GM21619 (cell line): ENCODE results near the gene PGC.

Experiments
- ATAC-seq: cut with Tn5 transposase; IDR thresholded peaks from one replicate; pipeline ENCODE4 v1.9.1; 2021; ENCODE audit not compliant: unreplicated experiment

The PGC gene

DNA sequence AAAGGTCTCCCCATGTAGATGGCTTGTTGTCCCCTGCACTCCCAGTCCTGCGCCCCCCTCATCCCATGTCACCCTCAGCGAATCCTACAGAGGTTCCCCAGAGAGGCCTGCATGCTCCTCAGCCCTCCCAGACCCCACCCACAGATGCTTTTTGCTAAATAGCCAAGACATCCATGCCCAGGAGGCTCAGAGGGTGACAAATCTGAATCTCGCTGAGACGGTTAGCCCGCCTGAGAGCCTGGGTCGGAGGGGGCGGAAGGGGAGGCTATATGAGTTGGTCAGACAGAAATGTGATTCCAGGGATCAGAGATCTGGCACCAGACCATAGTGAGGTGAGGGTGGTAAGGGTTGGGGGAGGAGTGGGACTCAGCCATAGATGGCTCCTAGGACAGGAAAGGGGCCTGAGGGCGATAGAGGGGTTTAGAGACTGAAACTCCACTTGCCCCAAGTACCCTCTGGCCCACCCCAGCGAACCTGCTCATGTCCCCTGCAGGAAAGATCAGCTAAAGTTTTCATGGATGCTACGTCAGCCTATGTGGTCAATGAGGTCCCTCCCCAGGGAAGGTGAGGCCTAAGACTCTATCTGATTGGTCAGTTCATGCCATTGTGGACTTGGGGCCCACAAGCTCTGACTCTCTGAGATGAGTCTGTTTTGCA lies 45.0 kb downstream of the PGC start:
- no peak for ATAC-seq

DNA sequence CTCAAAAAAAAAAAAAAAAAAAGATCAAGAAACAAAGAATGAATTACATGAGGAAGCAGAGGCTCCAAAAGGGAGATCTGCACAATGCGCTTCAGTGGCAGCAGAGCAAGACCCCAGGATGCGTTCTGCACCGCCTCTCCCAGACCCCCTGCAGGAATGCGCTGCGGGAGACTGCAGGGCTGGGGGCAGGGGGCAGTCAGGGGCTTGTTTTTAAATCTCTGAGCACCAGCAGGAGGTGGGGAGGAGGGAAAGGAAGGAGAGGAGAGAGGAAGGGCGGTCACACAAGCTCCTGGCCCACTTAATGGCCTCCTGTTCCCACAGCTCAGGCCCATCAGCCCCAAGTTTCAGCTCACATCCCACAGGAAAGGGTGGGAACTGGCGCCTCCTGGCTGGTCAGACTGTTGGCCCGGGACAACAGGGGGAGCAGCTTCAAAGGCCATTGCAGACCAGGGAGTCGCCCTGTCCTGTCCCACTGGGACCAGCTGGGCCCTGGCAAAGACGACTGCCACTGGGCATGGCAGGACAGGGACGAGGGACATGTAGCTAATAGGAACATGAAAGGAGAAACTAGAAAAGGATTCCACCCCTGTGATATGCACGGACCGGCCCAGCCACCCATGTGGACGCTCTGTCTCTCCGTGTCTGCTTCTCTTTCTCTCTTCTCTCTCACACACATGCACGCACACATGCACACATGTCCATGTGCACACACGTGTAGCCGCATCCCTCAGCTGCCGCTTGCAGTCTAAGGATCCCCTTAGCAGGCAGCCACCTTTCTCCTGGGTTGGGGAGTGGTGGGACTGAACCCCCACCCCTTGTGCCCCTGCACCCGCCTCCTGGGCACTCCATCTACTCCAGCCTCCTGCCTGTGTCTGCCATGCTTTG lies 46.5 kb downstream of the PGC start:
- no peak for ATAC-seq

DNA sequence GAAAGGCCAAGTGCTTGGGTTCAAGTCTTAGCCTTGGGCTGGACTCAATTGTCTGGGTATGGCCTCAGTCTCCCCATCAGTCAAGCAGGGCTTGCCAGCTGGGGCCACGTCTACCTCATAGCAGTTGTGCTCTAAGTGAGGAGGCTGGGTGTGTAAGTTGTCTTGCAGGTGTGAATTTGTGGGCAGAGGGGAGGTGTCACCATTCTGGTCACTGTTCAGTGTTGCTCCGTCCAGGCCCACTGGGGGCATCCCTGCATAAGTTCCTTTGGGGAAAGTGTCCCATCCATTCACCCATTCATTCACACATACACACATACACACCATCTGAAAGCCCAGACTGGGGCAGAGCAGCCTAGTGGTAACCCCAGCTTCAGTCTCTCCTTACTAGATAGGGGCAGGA lies 48.1 kb downstream of the PGC start:
- no peak for ATAC-seq

DNA sequence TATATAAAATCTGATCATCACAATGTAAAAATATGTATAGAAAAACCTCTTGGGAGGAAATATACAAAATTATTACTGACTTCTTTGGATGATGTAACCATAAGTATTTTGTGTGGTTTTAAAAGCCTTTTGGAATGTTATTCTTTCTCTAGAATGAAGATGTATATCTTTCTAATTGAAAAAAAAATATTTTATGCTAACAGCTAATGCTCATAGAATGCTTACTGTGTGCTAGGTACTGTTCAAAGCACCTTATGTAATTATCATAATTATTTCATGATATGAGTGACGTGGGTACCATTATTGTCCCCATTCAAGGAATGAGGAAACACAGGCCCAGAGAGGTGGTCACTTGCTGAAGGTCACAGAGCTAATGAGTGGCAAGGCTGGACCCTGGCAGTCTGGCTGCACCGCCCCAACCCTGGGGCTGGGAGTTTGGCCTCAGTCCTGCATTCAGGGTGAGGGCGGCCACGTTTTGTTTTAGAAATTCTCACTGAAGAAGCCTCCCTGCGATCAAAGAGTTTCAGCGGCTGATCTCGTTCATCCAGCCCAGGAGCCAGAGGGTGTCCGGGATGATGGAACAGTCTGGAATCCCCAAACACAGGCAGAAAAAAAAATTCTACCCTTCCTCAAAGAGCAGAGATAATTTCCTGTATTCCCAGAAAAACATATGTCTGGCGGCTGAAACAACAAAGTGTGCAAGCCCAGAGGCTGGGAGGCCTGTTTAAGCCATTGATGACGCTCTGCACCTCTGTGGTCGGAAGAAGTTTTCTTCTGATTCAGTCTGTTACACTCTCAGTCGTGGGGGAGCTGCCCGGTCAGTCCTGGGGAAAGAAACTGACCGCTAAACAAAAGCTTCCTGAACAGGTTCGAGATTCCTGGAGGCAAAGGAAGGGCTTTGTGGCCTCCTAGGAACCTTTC lies 49.1 kb downstream of the PGC start:
- ATAC-seq, result no peak

DNA sequence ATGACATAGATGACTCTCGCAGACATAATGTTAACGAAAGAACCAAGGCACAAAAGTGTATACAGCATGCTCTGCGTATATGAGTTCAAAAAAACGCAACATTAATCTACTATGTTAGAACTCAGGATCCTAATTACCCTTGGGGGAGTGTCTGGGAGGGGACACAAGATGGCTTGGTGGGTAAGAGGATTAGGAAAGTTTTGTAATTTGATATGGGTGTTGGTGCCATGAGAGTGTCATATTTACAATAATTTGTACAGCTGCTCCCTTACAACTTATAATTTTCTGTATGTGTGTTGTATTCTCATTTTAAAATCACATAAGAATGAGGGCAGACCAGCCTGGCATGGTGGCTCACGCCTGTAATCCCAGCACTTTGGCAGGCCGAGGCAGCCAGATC lies 50.4 kb downstream of the PGC start:
- ATAC-seq, result no peak

DNA sequence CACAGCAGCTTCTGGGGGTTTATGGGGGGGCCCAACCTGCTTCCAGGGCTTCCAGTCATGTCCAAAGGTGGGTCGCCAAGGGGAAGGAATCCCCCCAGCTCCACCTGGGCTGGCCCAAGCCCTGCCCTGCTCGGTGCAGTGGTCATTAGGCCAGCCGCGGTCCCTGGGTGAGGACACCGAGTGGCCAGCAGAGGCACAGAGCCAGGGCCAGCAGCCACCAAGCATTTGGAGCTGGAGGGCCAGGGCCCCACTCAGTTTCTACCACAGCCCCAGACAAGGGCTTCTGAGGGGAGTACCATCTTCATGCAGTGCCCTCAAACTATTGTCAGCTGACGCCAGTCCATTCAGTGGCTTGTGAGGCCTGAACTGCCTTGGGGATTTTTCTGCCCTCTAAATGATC lies 51.4 kb downstream of the PGC start:
- ATAC-seq, result no peak

DNA sequence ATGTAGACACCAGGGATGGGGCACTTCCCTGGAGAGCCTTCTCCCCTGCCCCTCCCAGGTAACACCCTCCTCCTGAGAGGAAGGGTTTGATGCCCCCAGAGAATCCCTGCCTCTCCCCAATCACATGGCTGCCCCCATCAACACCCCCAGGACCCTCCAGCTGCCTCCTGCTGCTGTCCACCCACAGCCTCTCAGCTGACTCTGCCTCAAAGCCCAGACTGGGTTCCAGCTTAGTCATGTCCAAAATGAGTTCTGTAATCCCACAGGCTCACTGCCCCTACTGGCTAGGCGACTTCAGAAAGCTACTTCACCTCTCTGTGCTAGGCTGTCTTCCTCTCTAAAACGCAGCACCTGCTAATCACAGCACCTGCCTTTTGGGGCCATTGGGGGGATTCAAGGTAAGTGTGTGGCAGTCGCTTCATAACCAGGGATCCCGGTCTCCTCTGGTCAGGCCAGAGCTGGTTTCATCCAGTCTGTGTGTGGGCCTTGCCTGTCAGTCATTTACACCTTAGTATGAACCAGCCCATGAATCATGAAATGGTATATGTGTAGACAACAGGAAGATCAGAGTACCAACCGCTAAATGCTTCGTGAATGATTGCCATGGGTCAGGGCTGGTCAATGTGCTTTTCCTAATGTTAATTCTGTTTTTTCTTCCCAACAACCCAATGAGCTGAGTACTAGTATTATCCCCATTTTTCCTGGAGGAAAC lies 52.2 kb downstream of the PGC start:
- no peak for ATAC-seq

DNA sequence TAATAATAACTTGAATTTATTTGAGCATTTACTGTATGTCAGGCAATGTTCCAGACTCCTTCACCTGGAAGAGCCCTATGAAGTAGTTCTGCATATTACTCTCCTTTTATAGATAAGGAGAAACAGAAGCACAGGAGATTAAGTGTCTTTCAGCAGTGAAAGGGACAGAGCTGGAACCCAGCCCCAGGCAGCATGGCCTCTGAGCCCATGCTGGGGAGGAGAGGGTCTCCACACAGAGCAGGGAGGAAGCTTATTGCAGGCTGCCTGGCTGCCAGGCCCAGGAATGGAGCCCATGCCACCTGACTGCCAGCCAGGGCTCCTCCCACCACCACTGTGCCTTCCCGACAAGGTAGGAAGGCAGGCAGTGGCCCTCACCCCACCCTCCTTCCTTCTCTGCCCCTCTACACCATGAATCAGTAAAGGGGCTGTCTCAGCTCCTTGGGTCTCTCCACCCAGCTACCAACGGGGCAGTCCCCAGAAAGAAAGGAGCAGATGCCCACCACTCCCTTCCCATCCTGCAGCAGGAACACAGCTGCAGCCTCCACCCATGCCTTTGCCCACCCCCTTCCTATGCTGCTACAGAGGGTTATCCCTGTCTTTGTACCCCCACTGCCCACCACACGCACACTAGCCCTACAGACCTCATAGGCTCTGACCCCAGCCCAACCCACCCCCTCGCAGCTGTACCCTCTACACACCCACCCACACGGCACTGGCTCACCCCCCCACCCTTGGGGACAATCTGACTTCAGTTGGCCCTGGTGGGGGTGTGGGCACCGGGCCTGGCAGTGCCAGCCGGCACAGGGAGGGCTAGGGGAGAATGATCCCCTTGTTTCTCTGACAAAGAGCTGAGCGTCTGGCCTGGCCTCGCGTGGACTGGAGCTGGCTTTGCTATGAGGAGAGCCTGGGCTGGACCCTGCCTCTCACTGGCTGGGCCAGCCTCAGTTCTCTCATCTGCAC lies 53.6 kb downstream of the PGC start:
- no peak for ATAC-seq

DNA sequence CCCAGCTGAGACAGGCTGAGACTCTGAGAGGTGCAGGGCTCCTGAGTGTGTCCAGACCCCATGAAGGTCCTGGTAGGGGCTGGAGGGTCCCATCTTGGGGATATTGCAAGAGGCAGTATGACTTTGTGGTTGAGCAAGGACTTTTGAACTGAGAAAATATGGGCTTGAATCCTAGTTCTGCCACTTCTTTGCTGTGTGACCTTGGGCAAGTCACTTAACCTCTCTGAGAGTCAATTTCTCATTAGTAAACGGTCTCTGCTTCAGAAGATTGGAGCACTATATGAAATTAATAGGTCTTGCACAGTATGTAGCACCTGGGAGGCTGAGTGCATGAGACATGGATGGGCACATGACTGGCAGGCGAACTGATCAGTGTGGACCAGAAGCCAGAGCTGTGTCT lies 54.5 kb downstream of the PGC start:
- ATAC-seq, result no peak

DNA sequence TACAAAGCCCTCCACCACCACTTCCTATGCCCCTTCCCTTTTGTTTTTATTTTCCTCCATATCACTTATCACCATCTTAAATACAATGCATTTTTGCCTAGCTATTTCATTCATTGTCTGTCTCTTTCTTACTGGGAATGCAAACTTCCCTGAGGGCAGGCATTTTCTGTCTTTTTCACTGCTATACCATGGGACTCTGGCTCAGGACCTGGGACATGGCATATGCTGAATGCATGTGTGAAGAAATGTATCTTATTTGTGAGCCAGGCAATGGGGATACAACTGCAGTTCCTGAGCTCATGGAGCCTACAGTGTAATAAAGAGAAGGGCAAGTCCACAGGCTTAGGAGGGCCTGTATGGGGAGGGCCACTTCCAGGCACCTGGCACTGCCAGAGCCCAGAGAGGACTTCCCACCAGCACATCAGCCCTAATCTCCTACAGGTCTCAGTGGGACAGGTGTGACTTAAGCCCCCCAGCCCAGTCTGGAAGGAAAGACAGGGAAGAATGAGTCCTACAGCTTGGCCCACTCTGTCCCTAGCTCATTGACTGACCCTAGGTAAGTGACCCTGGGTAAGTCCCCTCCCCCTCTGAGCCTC lies 55.0 kb downstream of the PGC start:
- ATAC-seq, result no peak

DNA sequence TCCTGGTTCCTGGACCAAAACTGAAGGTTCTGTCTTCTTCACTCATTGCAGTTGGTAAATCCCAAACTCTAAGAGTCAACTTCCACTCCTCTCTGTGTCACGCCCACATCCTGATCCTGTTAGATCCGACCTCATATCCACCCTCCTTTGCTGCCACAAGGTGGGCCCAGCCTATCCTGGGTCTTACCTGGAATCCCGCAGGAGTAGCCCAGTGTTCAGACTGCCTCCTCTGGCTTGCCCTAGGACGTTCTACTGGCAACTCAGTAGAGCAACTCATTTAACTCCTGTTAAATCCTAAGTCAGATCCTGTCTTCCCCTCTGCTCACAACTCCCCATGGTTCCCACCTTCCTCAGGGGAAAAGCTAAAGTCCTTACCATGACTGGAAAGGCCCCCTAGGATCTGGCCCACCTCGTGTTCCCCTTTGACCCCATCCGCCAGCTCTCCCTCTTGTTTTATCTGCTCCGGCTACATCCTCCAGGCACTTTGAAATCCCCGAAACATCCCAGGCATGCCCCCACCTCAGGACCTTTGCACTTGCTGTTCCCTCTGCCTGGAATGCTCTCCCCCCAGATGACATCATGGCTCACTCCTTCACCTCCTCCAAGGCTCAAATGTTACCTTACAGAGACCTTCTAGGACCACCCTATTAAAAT lies 55.6 kb downstream of the PGC start:
- no peak for ATAC-seq

DNA sequence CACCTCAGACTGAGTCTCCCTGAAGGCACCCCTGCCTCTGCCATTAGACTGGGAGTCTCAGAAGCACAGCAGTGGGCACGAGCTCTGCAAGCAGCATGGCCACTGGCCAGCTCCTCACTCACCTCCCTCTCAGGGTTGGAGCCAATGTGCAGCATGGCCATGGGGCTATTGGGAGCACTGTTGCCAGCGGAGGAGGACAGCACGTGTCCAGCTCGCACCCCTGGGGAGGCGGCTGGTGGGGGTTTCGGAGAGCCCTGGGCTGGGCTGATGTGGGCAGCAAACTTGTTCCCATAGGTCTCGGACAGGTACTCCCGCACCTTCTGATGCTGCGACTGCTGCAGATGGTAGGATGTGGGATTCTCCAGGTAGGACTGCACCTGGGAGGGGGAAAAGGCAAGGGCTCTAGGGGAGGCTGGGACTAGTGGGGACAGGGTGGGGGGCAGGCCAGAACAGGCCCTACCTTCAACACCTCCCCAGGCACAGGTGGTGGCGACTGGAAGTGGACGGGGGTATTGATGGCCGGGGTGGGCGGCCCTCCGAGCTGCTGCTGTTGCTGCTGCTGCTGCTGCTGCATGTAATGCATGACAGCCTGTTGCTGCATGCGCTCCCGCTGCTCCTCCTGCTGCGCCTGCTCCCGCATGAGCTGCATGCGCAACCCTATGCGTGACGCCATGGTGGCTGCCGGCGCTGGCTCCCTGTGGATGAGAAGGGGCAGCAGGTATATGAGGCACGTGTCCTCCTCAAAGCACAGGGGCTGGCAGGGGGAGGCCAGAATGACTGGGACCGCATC lies 56.5 kb downstream of the PGC start:
- ATAC-seq, result no peak

DNA sequence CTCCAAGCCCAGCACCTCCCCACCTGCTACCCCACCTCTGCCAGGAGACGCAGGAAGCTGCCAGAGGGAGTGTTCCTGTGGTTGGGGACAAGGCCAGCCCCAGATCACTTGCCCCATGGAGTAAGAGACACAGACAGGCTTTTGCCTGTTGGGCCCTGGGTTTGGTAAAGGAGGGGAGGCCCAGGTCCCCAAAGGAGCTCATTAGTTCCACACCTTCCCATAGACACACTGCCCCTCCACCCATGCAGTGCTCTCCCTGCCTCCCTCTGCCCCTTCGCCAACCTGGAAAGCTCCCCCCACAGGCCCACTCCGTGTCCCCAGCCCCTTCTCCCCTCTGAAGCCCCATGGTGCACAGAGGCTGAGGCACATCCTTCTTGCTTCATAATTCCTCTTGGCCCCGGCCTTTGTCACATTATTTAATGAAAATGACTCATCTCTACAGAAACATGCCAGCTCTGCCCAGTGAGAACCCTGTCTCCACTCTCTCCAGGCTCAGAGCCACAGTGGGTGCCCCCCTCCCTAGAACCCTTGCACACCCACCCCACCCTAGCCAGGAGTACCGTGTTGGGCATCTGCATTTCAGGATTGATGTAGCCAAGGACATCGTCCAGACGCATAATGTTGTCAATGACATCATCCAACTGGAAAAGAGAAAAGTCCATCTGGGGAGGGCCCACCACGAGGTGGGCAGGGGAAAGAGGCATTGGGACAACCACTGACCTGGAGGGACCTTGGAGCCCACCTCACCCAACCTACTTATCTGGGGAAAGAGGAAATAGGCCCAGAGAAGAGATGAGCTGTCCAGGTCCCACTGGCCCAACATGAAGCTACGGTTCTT lies 57.8 kb downstream of the PGC start:
- ATAC-seq, result no peak

DNA sequence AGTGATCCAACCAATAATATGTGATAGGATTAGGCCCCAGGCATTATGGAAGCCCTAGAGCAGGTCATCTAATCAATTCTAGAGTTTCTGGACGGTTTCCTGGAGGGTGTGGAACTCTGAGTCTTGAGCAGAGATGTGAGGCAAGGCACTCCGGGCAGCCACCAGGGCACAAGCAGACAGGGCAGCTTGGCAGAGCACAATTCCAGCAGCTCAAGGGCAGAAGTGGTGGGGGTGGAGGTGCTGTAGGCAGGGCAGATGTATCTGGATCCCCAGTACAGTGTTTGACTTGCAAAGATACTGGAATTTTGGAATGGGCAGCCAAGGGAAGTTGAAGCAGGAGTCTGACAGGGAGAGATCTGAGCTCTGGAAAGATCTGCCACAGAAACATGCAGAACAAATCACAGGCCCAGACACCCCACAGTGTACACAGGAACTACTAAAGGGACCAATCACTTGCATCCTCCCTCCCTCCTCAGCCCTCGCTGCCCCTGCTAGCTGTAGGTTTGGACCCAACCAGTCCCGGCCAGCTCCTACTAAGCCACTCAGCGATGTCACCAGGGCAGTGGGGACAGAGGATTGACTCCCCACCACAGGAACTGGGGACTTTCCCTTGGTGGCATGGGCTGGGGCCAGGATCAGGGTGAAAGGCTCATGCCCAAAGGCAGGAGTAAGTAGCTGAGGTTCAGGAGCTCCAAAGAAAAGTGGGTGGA lies 58.8 kb downstream of the PGC start:
- ATAC-seq, result no peak

DNA sequence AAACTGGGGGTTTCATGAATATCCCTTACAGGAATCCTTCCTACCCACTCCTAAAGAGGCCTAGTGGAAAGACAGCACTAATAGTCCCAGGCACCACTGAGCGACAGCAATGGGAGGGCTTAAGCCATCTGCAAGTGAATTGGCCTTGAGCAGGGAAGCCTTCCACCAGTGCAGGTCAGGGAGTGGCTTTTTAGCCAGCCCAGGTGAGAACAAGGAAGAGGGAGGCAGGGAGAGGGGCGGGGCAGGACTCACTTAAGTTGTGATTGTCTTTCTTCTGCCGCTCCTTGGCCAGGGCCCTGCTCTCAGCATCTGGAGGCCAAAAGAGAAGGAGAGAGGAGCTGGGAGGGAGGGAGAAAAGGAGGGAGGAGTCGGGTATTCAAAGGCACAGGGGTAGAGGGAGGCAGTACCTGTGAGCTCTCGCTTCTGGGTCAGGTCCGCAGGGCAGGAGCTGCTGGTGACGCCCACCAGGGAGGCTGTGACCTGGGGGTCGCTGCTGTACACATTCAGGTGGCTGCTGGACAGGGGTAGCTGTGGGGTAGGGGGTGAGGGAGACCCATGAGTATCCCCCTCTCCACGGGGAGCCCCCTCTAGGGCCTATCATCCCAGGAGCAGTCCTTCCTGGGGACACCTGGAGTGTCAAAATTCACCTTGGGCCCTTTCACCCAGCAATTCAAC lies 59.6 kb downstream of the PGC start:
- ATAC-seq, result no peak
